IMR-90 (cell line): Measurements from ENCODE around the gene PRMT2. TPM values are rescaled to one million over a fixed set of nuclear protein-coding genes. Genes with fewer than 3 reads are reported as not detected.

ENCODE experiments used
- ATAC-seq: fragments of 200-7000 bp; cut with Tn5 transposase; 2 replicates; pipeline ENCODE4 v1.9.1; 2020; ENCODE audit warnings: low read depth, mild to moderate bottlenecking, moderate library complexity
- BruUV-seq: library from RNA; stranded (reverse); fragments of 400-500 nt; replicated peaks from 2 replicates; lab custom pipeline; 2021; lab: Mats Ljungman, UMichigan
- CTCF ChIA-PET: fragments of 300-600 bp; formaldehyde crosslinking; extraction: SDS; loops from one replicate; lab custom pipeline; 2021; ENCODE audit warnings: antibody characterized with exemption; lab: Yijun Ruan, JAX
- POLR2A ChIA-PET: fragments of 300-600 bp; sonication (Branson Sonifier 250); formaldehyde crosslinking; loops from one replicate; lab custom pipeline; 2022; ENCODE audit warnings: antibody characterized with exemption; ENCODE audit not compliant: unreplicated experiment; lab: Charles Lee
- DNase-seq: peaks from one replicate; pipeline ENCODE4 v3.0.0; 2013
- H2AFZ ChIP-seq: replicated peaks from 2 replicates; pipeline ENCODE3; 2013; ENCODE audit warnings: low read length, mild to moderate bottlenecking; ENCODE audit not compliant: poor library complexity
- H2AK5ac ChIP-seq: 2 replicates; pipeline ENCODE4 v1.6.1; 2013; ENCODE audit warnings: low read depth, low read length, inconsistent platforms
- H2AK9ac ChIP-seq: replicated peaks from 2 replicates; pipeline ENCODE3; 2013; ENCODE audit warnings: mild to moderate bottlenecking, low read depth, low read length, moderate library complexity; ENCODE audit not compliant: poor library complexity
- H2BK120ac ChIP-seq: 2 replicates; pipeline ENCODE4 v1.6.1; 2013; ENCODE audit warnings: low read depth, low read length, inconsistent platforms
- H2BK15ac ChIP-seq: 3 replicates; pipeline ENCODE4 v1.6.1; 2013; ENCODE audit warnings: low read depth, low read length, inconsistent platforms
- H2BK20ac ChIP-seq: 2 replicates; pipeline ENCODE4 v1.6.1; 2013; ENCODE audit warnings: low read depth, mild to moderate bottlenecking, inconsistent platforms, low read length, moderate library complexity
- H2BK5ac ChIP-seq: 2 replicates; pipeline ENCODE4 v1.6.1; 2013; ENCODE audit warnings: mild to moderate bottlenecking, low read depth, low read length, inconsistent platforms; ENCODE audit not compliant: poor library complexity, severe bottlenecking
- H3K14ac ChIP-seq: replicated peaks from 2 replicates; pipeline ENCODE4 v1.6.1; 2013; ENCODE audit warnings: low read depth, low read length, inconsistent platforms
- H3K18ac ChIP-seq: 2 replicates; pipeline ENCODE4 v1.6.1; 2013; ENCODE audit warnings: low read depth, low read length, control low read depth
- H3K23ac ChIP-seq: 2 replicates; pipeline ENCODE4 v1.6.1; 2013; ENCODE audit warnings: low read depth, low read length, inconsistent platforms
- H3K27ac ChIP-seq: 2 replicates; pipeline ENCODE4 v1.5.1; 2013; ENCODE audit warnings: mild to moderate bottlenecking, control low read depth, low read length; ENCODE audit not compliant: insufficient read depth
- H3K27me3 ChIP-seq: 2 replicates; pipeline ENCODE4 v1.6.1; 2013; ENCODE audit warnings: low read length; ENCODE audit not compliant: control insufficient read depth, insufficient read depth
- H3K36me3 ChIP-seq: 2 replicates; pipeline ENCODE4 v1.6.1; 2013; ENCODE audit warnings: low read length, mixed read lengths; ENCODE audit not compliant: control insufficient read depth, insufficient read depth
- H3K4ac ChIP-seq: 2 replicates; pipeline ENCODE4 v1.6.1; 2013; ENCODE audit warnings: low read depth, low read length, inconsistent platforms
- H3K4me1 ChIP-seq: 2 replicates; pipeline ENCODE4 v1.6.1; 2013; ENCODE audit warnings: low read length, mixed read lengths; ENCODE audit not compliant: control insufficient read depth, insufficient read depth
- H3K4me2 ChIP-seq: 2 replicates; pipeline ENCODE4 v1.6.1; 2013; ENCODE audit warnings: low read depth, mild to moderate bottlenecking, control low read depth, low read length, moderate library complexity
- H3K4me3 ChIP-seq: 2 replicates; pipeline ENCODE4 v1.5.1; 2013; ENCODE audit warnings: low read depth, mild to moderate bottlenecking, control low read depth, low read length, moderate library complexity; ENCODE audit not compliant: insufficient read depth
- H3K56ac ChIP-seq: 2 replicates; pipeline ENCODE4 v1.6.1; 2013; ENCODE audit warnings: low read length, inconsistent platforms; ENCODE audit not compliant: insufficient read depth; ENCODE audit errors: extremely low read depth
- H3K79me1 ChIP-seq, 2 experiments: 2 replicates each; pipeline ENCODE4 v1.6.1; 2013; ENCODE audit warnings: low read length in 2 of 2, inconsistent platforms in 1 of 2, low read depth in 1 of 2
- H3K9ac ChIP-seq: 2 replicates; pipeline ENCODE4 v1.6.1; 2013; ENCODE audit warnings: low read depth, low read length, control low read depth
- H3K9me1 ChIP-seq: 2 replicates; pipeline ENCODE4 v1.6.1; 2013; ENCODE audit warnings: low read length, inconsistent platforms; ENCODE audit not compliant: insufficient read depth
- H3K9me3 ChIP-seq: 2 replicates; pipeline ENCODE4 v1.6.1; 2013; ENCODE audit warnings: low read length; ENCODE audit not compliant: control insufficient read depth, insufficient read depth
- H4K20me1 ChIP-seq: 2 replicates; pipeline ENCODE4 v1.6.1; 2013; ENCODE audit warnings: low read length, inconsistent platforms; ENCODE audit not compliant: insufficient read depth
- H4K5ac ChIP-seq: 2 replicates; pipeline ENCODE4 v1.6.1; 2013; ENCODE audit warnings: mild to moderate bottlenecking, low read depth, low read length, control low read depth
- H4K8ac ChIP-seq, 2 experiments: 2 replicates each; pipeline ENCODE4 v1.6.1; 2013; ENCODE audit warnings: low read depth in 2 of 2, low read length in 2 of 2, control low read depth in 1 of 2, inconsistent platforms in 1 of 2
- H4K91ac ChIP-seq: 2 replicates; pipeline ENCODE4 v1.6.1; 2013; ENCODE audit warnings: low read depth, low read length, inconsistent platforms; ENCODE audit not compliant: insufficient read depth
- MAFK ChIP-seq: IDR thresholded peaks from 2 replicates; pipeline ENCODE4 v1.6.1; 2012; ENCODE audit warnings: low read depth, low read length, improper control_type of control experiment
- WGBS, 2 experiments: methylation state at CpG; one replicate each; pipeline versions ENCODE4 v1.1.5 to v1.1.7; 2013; ENCODE audit warnings: missing lambda C conversion rate in 2 of 2; ENCODE audit not compliant: insufficient read length in 1 of 2; ENCODE audit errors: extremely low coverage in 2 of 2; 5-methylcytosine and 5-hydroxymethylcytosine counted together
- dilution Hi-C: fragments of 300-500 bp; cut with HindIII; formaldehyde crosslinking; loops from one replicate; pipeline ENCODE4 v1.14.3; 2018; ENCODE audit warnings: low sequenced_read_pairs; ENCODE audit not compliant: unreplicated experiment
- in situ Hi-C: fragments of 300-500 bp; cut with MboI; formaldehyde crosslinking; loops from 3 replicates; pipeline ENCODE4 v1.14.3; 2019; ENCODE audit warnings: low sequenced_read_pairs, inconsistent platforms, mixed read lengths
- intact Hi-C: fragments of 100-400 bp; cut with micrococcal nuclease; formaldehyde crosslinking; loops from 2 replicates; pipeline ENCODE4 v1.10.0; 2022
- polyA plus RNA-seq, 3 experiments: library from polyadenylated mRNA; depleted of rRNA; stranded (reverse); fragments of >200 nt; gene quantifications; 2 replicates each; pipeline ENCODE4 v1.2.3, GENCODE V29; 2012; ENCODE audit warnings: low replicate concordance in 1 of 3
- total RNA-seq: library from RNA; depleted of rRNA; stranded (reverse); fragments of >200 nt; gene quantifications from 2 replicates; pipeline ENCODE4 v1.2.3, GENCODE V29; 2012

PRMT2 gene
- total and polyA plus RNA-seq, 2 of the 4 experiments (the other 2 are of a cell fraction) = 126 to 159 TPM

GRCh38 chr21:46605767-46606426, 29.6 kb upstream of the PRMT2 start:
- Histone ChIP-seq H3K36me3 (no peaks in the 10 kb centered on the region), H3K9ac (no peak overlapping the region), H3K27me3 (peaks cover 30% of the 10 kb centered on the region), H2AK5ac (no peak overlapping the region), H2AK9ac (no peak overlapping the region), H3K27ac (no peak overlapping the region), H3K56ac (no peak overlapping the region), H2BK15ac (no peak overlapping the region), H4K91ac (no peak overlapping the region), H3K4me3 (no peak overlapping the region), H2BK5ac (no peak overlapping the region), H2BK120ac (no peak overlapping the region), H3K18ac (no peak overlapping the region), H3K4ac (no peak overlapping the region), H3K23ac (no peak overlapping the region), H3K4me2 (no peak overlapping the region), H4K8ac (no peak overlapping the region), H2BK20ac (no peak overlapping the region), H4K5ac (no peak overlapping the region), H3K79me1 (no peaks in the 10 kb centered on the region), H3K9me1 (no peaks in the 10 kb centered on the region), H3K9me3 (peaks cover 9% of the 10 kb centered on the region), H3K4me1 (no peaks in the 10 kb centered on the region), H4K20me1 (no peaks in the 10 kb centered on the region), H3K14ac (no peak overlapping the region), H2AFZ (no peak overlapping the region)
- dilution Hi-C loops = no loop called here
- ChIA-PET CTCF (no interaction called here), POLR2A (no interaction called here)
- intact Hi-C loops = no loop called here
- WGBS, 2 experiments = 95% methylated on average over 7 of the region's 14 CpGs; no CpG with 5 or more reads in 1 of the 2 experiments
- TF ChIP-seq MAFK = no peak
- no TSS peak for BruUV-seq
- no peak for DNase-seq
- no peak for ATAC-seq
- in situ Hi-C loops = no loop called here
